HCT116 (cell line): ENCODE data around the gene IFITM5. TPM values are rescaled to one million over a fixed set of nuclear protein-coding genes. Genes with fewer than 3 reads are reported as not detected.

Source experiments
- ATAC-seq: fragments of 200-7000 bp; cut with Tn5 transposase; 2 replicates; pipeline ENCODE4 v1.9.1; 2020; ENCODE audit warnings: mild to moderate bottlenecking, moderate library complexity
- BruUV-seq: library from RNA; stranded (reverse); fragments of 400-500 nt; replicated peaks from 2 replicates; lab custom pipeline; 2021; lab: Mats Ljungman, UMichigan
- CTCF ChIA-PET: fragments of 300-600 bp; sonication (Branson Sonifier 250); formaldehyde crosslinking; loops from one replicate; lab custom pipeline; 2021; ENCODE audit warnings: antibody characterized with exemption; lab: Charles Lee
- POLR2A ChIA-PET: fragments of 300-600, 350-600 bp; sonication (Branson Sonifier 250); formaldehyde crosslinking; loops from one replicate; lab custom pipeline; 2021; ENCODE audit warnings: antibody characterized with exemption; lab: Charles Lee
- RAD21 ChIA-PET, 2 experiments: fragments of 300-600 bp; sonication (Branson Sonifier 250); formaldehyde crosslinking; loops; one replicate each; lab custom pipeline; 2023; ENCODE audit warnings: low total read pairs in 2 of 2; ENCODE audit not compliant: uncharacterized antibody in 2 of 2, unreplicated experiment in 2 of 2, low non-redundant PET in 1 of 2; lab: Charles Lee
- DNase-seq: peaks from one replicate; pipeline ENCODE4 v3.0.0-alpha.2; 2010; ENCODE audit warnings: low read depth, low spot score
- H2AFZ ChIP-seq: fragments of 200-600 bp; shearing (Covaris generic), sonication (generic); 2 replicates; pipeline ENCODE4 v1.6.1; 2017; ENCODE audit warnings: low read depth, mixed run types, mixed read lengths, antibody characterized with exemption, low read length; ENCODE audit not compliant: poor library complexity, severe bottlenecking
- H3K27ac ChIP-seq: 2 replicates; pipeline ENCODE4 v1.5.1; 2012; ENCODE audit warnings: low read depth, low read length
- H3K27me3 ChIP-seq: fragments of 200-600 bp; sonication (generic); 2 replicates; pipeline ENCODE4 v1.6.1; 2016; ENCODE audit warnings: mixed run types, low read length, mixed read lengths; ENCODE audit not compliant: insufficient read depth
- H3K36me3 ChIP-seq, 2 experiments: fragments of 200-500 bp in 1 of 2; fragments of 200-600 bp in 1 of 2; sonication (Bioruptor generic) in 1 of 2; sonication (generic) in 1 of 2; 2 replicates each; pipeline versions ENCODE4 v1.5.1 to v1.6.1; 2014 to 2016; ENCODE audit warnings: low read length in 2 of 2, inconsistent platforms in 1 of 2, mixed read lengths in 1 of 2, mixed run types in 1 of 2; ENCODE audit not compliant: insufficient read depth in 2 of 2, control insufficient read depth in 1 of 2
- H3K4me1 ChIP-seq, 2 experiments: fragments of 200-600 bp in 1 of 2; sonication (generic) in 1 of 2; 2 replicates each; pipeline versions ENCODE4 v1.5.1 to v1.6.1; 2012 to 2017; ENCODE audit warnings: low read length in 2 of 2, inconsistent platforms in 1 of 2, mild to moderate bottlenecking in 1 of 2, mixed read lengths in 1 of 2, mixed run types in 1 of 2, moderate library complexity in 1 of 2; ENCODE audit not compliant: insufficient read depth in 2 of 2, control insufficient read depth in 1 of 2
- H3K4me2 ChIP-seq: fragments of 200-600 bp; sonication (generic); 2 replicates; pipeline ENCODE4 v1.6.1; 2017; ENCODE audit warnings: mixed run types, low read length, mixed read lengths
- H3K4me3 ChIP-seq, 2 experiments: fragments of 200-600 bp in 1 of 2; sonication (generic) in 1 of 2; replicated peaks in 1 of 2; 2 replicates each; pipeline ENCODE4 v1.5.1; 2011 to 2016; ENCODE audit warnings: low read length in 2 of 2, control low read depth in 1 of 2, low read depth in 1 of 2, mild to moderate bottlenecking in 1 of 2, mixed read lengths in 1 of 2, mixed run types in 1 of 2
- H3K79me2 ChIP-seq: fragments of 200-600 bp; sonication (generic); 2 replicates; pipeline ENCODE4 v1.6.1; 2017; ENCODE audit warnings: mild to moderate bottlenecking, mixed run types, low read length, moderate library complexity, mixed read lengths; ENCODE audit not compliant: insufficient read depth
- H3K9ac ChIP-seq: fragments of 200-600 bp; sonication (generic); 2 replicates; pipeline ENCODE4 v1.6.1; 2016; ENCODE audit warnings: low read length, mixed read lengths
- H3K9me2 ChIP-seq: fragments of 200-600 bp; sonication (generic), shearing (Covaris generic); 2 replicates; pipeline ENCODE4 v1.6.1; 2017; ENCODE audit warnings: mixed run types, mild to moderate bottlenecking, moderate library complexity; ENCODE audit not compliant: insufficient read depth
- H3K9me3 ChIP-seq, 2 experiments: fragments of 200-500 bp in 1 of 2; fragments of 200-600 bp in 1 of 2; sonication (Bioruptor generic) in 1 of 2; sonication (generic) in 1 of 2; 2 replicates each; pipeline ENCODE4 v1.6.1; 2014 to 2017; ENCODE audit warnings: low read length in 2 of 2, mixed read lengths in 2 of 2, inconsistent platforms in 1 of 2, low read depth in 1 of 2, mild to moderate bottlenecking in 1 of 2, mixed run types in 1 of 2, moderate library complexity in 1 of 2; ENCODE audit not compliant: control insufficient read depth in 1 of 2, insufficient read depth in 1 of 2
- H4K20me1 ChIP-seq: fragments of 200-600 bp; sonication (generic), shearing (Covaris generic); 2 replicates; pipeline ENCODE4 v1.6.1; 2017; ENCODE audit warnings: mixed run types, mild to moderate bottlenecking, moderate library complexity; ENCODE audit not compliant: insufficient read depth
- EZH2phosphoT487 ChIP-seq: fragments of 200-600 bp; IDR thresholded peaks from 2 replicates; pipeline ENCODE4 v1.6.1; 2018; ENCODE audit warnings: antibody characterized with exemption, borderline replicate concordance
- RAD21 ChIP-seq: IDR thresholded peaks from 2 replicates; pipeline ENCODE4 v1.6.1; 2012; ENCODE audit warnings: low read depth, mild to moderate bottlenecking
- YY1 ChIP-seq: IDR thresholded peaks from 2 replicates; pipeline ENCODE4 v1.6.1; 2011; ENCODE audit warnings: low read length, low read depth, moderate library complexity, mild to moderate bottlenecking; ENCODE audit not compliant: insufficient replicate concordance; ENCODE audit errors: extremely low read depth
- ZNF274 ChIP-seq: fragments of 200-500 bp; sonication (Bioruptor generic); IDR thresholded peaks from 2 replicates; pipeline ENCODE4 v1.6.1; 2014; ENCODE audit warnings: mild to moderate bottlenecking, low read depth, low read length, inconsistent platforms
- intact Hi-C: fragments of 100-400 bp; cut with micrococcal nuclease; formaldehyde crosslinking; loops from 2 replicates; pipeline ENCODE4 v1.10.0; 2022
- total RNA-seq: library from RNA; stranded (reverse); gene quantifications from one replicate; pipeline ENCODE4 v1.2.1, GENCODE V29; 2021; ENCODE audit not compliant: unreplicated experiment
- TF ChIP-seq, protein P1 (sequence below): IDR thresholded peaks from 2 replicates; pipeline ENCODE4 v1.6.1; 2012; ENCODE audit warnings: low read depth
- TF ChIP-seq, protein P2 (sequence below): IDR thresholded peaks from 2 replicates; pipeline ENCODE4 v1.6.1; 2012

IFITM5 gene
- total RNA-seq, 1 experiment from 2014 or later, result not detected

- TF ChIP-seq, protein P1, sequence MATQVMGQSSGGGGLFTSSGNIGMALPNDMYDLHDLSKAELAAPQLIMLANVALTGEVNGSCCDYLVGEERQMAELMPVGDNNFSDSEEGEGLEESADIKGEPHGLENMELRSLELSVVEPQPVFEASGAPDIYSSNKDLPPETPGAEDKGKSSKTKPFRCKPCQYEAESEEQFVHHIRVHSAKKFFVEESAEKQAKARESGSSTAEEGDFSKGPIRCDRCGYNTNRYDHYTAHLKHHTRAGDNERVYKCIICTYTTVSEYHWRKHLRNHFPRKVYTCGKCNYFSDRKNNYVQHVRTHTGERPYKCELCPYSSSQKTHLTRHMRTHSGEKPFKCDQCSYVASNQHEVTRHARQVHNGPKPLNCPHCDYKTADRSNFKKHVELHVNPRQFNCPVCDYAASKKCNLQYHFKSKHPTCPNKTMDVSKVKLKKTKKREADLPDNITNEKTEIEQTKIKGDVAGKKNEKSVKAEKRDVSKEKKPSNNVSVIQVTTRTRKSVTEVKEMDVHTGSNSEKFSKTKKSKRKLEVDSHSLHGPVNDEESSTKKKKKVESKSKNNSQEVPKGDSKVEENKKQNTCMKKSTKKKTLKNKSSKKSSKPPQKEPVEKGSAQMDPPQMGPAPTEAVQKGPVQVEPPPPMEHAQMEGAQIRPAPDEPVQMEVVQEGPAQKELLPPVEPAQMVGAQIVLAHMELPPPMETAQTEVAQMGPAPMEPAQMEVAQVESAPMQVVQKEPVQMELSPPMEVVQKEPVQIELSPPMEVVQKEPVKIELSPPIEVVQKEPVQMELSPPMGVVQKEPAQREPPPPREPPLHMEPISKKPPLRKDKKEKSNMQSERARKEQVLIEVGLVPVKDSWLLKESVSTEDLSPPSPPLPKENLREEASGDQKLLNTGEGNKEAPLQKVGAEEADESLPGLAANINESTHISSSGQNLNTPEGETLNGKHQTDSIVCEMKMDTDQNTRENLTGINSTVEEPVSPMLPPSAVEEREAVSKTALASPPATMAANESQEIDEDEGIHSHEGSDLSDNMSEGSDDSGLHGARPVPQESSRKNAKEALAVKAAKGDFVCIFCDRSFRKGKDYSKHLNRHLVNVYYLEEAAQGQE, result no peak
- TF ChIP-seq, all 23 proteins: peak for 0
These were observed 17.7 kb downstream of the IFITM5 start (continued) for GRCh38 chr11:281486-282161.

DNA sequence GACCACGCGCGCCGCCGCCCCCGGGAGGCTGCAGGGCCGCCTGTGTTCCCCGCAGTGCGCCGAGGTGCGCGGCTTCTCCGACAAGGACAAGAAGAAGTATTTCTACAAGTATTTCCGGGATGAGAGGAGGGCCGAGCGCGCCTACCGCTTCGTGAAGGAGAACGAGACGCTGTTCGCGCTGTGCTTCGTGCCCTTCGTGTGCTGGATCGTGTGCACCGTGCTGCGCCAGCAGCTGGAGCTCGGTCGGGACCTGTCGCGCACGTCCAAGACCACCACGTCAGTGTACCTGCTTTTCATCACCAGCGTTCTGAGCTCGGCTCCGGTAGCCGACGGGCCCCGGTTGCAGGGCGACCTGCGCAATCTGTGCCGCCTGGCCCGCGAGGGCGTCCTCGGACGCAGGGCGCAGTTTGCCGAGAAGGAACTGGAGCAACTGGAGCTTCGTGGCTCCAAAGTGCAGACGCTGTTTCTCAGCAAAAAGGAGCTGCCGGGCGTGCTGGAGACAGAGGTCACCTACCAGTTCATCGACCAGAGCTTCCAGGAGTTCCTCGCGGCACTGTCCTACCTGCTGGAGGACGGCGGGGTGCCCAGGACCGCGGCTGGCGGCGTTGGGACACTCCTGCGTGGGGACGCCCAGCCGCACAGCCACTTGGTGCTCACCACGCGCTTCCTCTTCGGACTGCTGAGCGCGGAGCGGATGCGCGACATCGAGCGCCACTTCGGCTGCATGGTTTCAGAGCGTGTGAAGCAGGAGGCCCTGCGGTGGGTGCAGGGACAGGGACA, 18.4 kb downstream of the IFITM5 start:
- RAD21 ChIA-PET, result no interaction called here
- ATAC-seq (no peak), DNase-seq (no peak)
- no peaks in the 10 kb centered on the region for H3K27me3 ChIP-seq
- POLR2A ChIA-PET, result no interaction called here
- no peak overlapping the region for H2AFZ ChIP-seq
- no peaks in the 10 kb centered on the region for H3K9me2 ChIP-seq
- CTCF ChIA-PET, result no interaction called here
- BruUV-seq, result no TSS peak
- H3K27ac ChIP-seq, result no peak overlapping the region
- H3K9me3 ChIP-seq, result no peaks in the 10 kb centered on the region
- H4K20me1 ChIP-seq, result no peaks in the 10 kb centered on the region
- no peaks in the 10 kb centered on the region for H3K36me3 ChIP-seq
- TF ChIP-seq ZNF274 (no peak), RAD21 (no peak), YY1 (no peak), EZH2phosphoT487 (no peak)
- TF ChIP-seq, protein P2, sequence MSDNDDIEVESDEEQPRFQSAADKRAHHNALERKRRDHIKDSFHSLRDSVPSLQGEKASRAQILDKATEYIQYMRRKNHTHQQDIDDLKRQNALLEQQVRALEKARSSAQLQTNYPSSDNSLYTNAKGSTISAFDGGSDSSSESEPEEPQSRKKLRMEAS, result no peak
- no peak overlapping the region for H3K4me2 ChIP-seq
- intact Hi-C loops, result no loop called here
- no peak overlapping the region for H3K4me3 ChIP-seq
- H3K4me1 ChIP-seq, result peaks cover 0 to 3% of the 10 kb centered on the region in 2 experiments; a peak in 1 of 4 replicates
- H3K9ac ChIP-seq, result no peak overlapping the region
- no peaks in the 10 kb centered on the region for H3K79me2 ChIP-seq
